Colon (tissue), 2 donors: ENCODE measurements around the gene DRD2.

Experiments
- FAIRE-seq: peaks from 2 replicates; lab custom pipeline; 2012; peaks lifted over from hg19 to GRCh38; lab: Jason Lieb, UNC
- donor health status: control.
- donor health status: control.

DRD2 gene

DNA sequence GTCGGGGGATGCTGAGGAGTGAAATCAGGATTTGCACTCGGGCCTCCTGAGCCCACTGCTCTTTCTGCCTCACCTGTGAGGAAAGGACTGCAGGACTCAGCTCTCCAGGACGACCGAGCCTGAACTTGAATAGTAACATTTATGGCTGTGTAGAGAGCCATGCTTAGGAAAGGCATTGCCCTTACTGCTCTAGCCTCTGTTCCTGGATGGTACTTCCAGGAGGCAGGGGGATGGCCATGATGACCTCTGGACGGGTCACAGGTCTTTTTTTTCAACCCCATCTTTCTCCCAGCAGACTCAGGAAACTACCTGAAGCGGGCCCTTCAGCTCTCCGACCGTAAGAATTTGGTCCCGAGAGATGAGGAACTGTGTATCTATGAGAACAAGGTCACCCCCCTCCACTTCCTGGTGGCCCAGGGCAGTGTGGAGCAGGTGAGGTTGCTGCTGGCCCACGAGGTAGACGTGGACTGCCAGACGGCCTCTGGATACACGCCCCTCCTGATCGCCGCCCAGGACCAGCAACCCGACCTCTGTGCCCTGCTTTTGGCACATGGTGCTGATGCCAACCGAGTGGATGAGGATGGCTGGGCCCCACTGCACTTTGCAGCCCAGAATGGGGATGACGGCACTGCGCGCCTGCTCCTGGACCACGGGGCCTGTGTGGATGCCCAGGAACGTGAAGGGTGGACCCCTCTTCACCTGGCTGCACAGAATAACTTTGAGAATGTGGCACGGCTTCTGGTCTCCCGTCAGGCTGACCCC, 76.3 kb downstream of the DRD2 start:
- FAIRE-seq = no peak

DNA sequence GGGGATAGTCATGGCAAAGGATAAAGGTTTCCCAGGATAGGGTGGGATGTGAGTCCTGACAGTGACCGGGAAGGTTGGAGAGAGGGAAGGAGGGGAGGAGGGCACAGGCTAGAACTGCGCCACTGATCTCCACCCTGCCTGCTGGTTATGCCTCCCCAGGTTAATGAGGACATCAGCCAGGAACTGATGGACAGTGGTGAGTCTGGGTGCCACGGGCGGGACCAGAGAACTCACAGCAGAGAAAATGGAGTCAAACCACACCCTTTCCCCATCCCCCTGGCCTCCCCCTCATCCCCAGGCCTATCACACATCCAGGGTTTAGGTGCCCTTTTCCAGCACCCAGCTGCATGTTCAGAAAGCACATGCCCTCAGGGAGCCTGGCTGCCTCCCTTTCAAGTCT, 77.4 kb downstream of the DRD2 start:
- FAIRE-seq = no peak

DNA sequence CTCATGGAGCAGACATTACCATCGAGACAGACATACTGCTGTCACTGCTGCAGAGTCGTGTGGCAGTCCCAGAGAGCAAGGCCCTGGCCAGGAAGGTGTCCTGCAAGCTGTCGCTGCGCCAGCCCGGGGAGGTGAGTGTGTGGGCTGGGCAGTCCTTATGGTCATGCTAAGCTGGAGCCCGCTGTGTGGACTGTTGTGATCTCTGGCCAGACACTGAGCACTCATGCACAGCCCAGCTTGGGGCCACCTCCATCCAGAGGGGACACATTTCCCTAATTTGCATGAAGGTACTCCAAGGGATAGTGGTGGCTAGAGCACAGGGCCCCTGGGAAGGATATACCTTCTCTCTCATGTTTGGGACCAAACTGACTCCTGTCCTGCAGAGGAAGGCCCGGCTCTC, 78.0 kb downstream of the DRD2 start:
- no peak for FAIRE-seq

DNA sequence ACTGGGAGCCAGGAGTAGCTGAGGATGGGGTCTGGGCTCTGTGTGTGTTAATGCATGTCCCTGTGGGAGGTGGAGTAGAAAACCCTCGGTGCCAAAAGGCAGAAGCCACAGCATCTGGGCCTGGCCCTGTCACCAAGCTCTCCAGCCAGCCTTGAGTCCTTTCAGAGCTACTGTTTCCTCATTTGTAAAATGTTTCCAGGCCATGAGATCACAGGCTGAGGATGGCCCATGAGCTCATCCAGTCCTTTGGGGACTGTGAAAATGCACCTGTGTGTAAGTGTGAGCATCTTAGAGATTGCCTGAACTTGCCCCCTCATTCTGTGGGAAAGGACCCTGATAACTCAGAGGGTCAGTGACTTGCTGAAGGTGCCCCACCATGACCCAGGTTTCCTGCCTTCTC, 78.5 kb downstream of the DRD2 start:
- no peak for FAIRE-seq

DNA sequence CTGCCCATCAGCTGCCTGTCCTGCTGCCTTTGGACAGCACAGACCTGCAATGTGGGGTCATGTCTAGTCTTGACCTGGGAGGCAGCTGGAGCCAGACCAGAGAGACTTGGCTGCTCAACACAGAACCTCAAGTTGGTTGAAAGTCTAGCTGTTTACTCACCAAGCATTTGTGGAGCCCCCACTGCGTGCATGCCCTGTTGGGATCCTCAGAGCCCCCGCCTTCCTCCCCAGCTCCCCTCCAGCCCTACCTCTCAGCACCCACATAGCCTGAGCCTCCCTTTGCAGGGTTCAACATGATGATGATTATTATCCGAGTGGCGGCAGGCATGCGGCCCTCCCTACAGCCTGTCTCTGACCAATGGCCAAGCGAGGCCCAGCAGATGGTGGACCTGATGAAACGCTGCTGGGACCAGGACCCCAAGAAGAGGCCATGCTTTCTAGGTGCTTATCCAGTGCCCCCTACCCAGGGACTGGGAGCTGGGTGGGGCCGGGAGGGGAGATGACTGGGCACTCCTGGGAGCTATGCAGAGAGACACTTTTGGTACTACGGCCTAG, 79.3 kb downstream of the DRD2 start:
- FAIRE-seq = no peak

DNA sequence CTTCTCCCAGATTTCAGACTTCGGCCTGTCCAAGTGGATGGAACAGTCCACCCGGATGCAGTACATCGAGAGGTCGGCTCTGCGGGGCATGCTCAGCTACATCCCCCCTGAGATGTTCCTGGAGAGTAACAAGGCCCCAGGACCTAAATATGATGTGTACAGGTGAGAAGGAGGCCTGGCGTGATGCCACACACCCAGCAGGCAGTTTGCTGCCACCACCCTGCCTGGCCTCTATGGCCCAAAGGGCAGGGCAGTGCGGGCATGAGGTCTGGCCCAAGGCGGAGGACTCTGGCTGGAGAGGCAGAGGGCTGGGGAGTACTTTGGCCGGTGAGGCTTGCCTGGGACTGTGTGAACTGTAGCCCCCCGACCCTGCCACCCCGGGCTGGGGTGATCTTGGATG, 80.3 kb downstream of the DRD2 start:
- FAIRE-seq = no peak

DNA sequence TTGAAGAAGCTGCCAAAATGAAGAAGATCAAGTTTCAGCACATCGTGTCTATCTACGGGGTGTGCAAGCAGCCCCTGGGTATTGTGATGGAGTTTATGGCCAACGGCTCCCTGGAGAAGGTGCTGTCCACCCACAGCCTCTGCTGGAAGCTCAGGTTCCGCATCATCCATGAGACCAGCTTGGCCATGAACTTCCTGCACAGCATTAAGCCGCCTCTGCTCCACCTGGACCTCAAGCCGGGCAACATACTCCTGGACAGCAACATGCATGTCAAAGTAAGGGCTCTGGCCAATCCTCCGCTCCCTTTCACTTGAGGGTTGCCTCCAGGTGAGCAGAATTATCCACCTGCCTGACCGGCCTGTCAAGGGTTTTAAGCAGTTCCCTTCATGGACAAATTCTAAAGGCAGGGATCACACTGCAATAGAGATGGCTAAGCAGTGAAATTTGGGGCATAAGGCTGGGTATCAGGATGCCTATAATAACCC, 81.7 kb downstream of the DRD2 start:
- no peak for FAIRE-seq

DNA sequence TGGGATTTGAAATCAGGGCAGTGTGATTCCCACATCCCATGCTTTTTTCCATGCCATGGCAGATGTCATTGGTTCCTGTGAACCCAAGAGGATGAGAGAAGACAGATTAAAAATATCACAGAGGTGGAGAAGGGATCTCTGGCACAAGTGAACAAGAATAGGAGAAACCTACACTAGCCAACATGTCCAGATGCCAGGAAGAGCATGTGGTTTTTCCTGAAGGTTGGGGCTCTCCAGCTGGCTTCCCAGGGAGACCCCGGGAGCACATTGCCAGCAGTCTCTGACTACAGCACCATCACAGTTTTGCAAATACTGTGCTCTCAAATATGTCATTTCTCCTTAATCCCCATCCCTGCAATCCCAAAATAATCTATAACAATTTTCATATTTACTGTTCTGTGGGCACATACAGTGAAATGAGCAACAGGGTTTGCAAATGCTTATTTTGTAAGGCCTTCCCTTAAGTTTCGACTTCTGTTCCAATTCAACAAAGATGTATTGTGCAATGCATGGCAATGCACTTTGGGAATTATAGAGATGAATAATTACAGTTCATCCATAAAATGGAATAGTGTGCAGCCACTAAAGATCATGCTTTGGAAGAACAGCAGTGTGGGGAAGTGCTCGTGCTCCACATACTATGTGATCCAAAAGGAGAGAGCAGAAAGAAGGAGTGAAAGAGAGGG, 82.8 kb downstream of the DRD2 start:
- no peak for FAIRE-seq

DNA sequence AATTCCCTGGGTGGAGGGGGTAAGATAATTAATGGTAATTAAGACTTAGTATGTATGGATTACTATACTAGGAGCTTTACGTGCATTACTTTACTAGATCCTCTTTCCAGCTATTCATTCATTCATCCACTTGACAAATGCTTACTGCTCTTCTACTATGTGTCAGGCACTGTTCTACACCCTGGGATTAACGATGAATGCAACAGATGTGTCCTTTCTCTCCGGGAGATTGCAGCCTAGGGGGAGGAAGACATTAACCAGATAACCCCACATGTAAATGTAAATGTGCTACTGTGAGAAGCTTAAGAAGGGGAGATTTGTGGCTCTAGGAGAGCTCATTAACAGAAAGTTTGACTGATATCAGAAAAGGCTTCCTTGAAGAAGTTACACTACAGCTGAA, 85.9 kb downstream of the DRD2 start:
- no peak for FAIRE-seq

DNA sequence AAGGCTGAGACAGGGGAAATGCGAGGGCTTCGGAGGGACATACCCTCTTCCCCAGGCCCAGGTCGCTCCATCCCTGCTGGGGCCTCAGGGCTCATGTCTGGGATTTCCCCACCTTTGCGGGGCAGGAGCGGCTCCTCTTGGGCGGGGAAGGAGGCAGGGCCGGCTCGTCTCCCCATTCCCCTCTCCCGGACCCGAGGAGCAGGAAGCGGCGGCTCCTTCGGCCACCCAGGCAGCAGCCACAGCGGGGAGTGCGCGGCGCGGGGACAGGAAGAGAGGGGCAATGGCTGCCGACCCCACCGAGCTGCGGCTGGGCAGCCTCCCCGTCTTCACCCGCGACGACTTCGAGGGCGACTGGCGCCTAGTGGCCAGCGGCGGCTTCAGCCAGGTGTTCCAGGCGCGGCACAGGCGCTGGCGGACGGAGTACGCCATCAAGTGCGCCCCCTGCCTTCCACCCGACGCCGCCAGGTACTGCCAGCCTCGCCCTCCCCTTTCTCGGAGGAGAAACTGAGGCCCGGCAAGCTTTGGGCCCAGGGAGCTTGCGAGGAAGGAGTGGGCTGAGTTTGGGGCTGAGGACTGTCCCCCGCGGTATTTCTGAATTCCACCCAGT, 87.5 kb downstream of the DRD2 start, which contains the start of gene ANKK1:
Gene ANKK1 (plus strand): TSS at position 175 of the 607 bp plus-strand sequence. CDS start 106 bp downstream, at position 281.
- no peak for FAIRE-seq

DNA sequence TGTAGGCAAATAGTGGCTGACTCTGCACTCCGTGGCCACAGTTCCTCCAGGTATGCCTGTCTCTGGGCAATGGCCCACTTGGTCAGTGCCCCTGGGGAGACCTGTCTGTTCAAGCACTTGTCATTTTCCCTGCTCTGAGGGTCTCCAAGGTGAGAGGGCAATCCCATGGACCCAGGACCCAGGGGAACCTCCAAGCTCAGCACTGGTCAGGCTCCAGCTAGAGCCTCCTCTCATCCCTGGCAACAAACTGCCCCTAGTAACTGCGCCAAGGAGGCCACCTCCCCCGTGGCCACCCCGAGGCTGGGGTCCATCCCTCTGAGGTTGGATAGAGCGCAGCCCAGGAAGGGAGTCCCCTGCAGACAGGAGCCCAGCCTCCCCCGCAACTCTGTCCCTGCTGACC, 88.3 kb downstream of the DRD2 start:
- FAIRE-seq = no peak

DNA sequence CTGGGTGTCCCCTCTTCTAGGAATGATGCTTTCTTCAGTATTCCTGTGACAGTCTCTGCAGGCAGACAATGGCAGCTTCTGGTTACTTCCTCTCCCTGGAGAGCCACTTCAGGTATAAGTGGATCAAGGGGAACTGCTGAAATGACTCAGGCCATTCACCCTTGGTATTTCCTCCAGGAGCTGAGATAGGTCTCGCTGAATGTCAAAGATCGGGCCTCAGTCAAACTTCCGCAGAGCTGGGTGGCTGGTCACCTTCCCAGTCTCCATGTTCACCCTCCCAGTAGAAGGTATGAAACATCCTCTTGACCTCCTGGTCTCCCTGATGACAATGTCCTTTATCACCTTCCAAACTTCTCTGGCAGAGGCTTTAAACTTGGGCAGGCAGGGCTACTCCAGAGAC, 89.4 kb downstream of the DRD2 start:
- no peak for FAIRE-seq

DNA sequence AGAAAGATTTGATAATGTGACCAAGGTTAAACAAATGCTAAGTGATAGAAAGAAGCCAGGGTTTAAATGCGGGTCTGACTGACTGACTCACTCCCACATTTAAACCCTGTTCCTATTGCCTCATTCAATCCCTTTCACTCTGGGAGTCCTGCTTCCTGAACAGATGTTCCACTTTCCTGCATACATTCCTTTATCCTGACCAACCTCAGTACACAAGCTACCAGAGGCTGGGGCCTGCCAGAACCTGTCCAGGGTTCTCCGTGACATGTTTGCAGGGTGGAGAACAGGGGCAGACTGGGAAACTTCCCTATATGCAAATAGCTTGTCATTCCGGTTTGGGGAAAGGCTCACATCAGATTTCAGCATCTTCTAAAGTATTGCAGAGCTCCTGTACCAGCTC, 90.6 kb downstream of the DRD2 start:
- FAIRE-seq = no peak

DNA sequence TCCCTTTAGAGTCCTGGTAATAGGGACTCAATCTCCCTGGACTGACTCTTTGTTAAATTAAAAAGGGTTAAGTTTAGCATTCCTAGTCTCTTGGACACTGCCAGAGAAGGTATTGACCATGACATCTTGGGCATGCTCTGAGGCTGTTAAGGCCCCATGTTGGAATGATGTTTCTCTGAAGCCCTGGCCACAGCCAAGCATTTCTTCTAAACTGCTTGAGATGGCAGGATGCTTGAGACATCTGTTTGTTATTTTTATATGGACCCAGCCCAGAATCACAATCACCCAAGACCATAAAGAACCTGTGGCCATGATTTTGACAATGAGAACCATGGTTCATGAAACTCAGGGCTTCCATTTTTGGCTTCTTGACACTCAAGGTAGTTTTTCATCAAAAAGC, 93.1 kb downstream of the DRD2 start:
- no peak for FAIRE-seq

DNA sequence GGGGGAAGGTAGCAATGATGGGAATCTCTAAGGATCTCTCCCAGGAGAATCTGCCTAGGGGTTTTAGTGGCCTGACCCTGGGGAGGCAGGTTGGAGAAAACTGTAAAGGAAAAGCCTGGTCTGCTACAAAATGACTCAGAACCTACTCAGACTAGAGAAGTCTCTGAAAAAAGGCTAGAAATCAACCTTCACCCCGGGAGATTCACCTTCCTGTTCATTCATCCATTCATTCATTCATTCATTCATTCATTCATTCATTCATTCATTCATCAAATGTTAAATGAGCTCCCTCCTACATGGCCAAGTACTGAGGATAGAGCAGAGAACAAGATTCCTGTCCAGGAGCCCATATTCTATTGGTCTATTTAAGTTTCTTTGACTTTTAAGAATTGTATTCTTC, 96.5 kb downstream of the DRD2 start:
- FAIRE-seq = no peak

DNA sequence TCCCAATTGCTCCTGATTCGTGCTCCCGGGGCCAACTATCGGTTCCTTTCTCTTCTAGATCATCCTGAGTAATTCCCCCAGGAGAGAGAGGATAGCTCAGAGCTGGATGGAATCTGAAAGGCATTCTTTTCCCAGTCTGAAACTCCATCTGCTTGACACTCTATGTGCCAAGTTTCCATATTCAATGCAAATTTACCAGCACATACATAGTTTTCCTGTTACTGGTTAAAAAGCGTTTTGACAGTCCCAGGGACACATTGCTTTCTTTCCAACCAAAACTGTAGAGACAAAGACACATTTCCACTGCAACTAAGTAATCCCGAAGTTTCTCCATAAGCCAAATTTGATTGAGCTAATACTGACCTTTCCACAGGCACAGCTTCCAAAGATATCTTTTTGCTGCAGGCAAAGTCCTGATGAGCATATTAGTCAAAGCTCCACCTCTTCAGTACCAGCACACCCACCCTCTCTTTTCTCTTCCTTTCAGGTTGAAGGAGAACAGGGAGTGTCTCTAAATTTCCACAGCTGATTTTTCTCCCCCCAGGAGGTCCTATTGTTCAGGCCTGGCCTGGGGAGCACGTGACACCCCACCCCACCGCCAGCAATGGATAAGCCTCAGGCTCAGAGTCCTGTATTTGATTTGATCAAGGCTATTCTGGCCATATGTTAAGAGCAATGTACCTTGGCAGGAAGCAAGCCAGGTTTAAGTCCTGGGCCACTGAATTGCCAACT, 97.4 kb downstream of the DRD2 start:
- no peak for FAIRE-seq

DNA sequence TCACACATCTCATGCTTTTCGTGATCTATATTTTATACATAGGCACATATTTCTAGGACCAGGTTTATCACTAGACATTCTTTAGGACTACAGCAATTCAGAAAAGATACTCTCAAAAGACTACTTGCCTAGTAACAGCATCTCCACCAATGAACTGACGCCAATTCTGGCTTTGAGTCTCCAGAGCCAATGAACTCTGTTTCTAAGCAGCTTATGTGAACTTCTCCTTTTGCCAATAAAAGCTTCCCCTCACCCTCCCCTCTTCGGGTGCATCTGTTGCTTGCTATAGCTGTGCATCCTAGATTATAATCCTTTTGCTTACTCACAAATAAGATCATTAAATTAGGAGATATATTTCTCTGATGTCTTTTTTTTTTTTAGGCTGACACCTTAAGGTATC, 99.0 kb downstream of the DRD2 start:
- no peak for FAIRE-seq

DNA sequence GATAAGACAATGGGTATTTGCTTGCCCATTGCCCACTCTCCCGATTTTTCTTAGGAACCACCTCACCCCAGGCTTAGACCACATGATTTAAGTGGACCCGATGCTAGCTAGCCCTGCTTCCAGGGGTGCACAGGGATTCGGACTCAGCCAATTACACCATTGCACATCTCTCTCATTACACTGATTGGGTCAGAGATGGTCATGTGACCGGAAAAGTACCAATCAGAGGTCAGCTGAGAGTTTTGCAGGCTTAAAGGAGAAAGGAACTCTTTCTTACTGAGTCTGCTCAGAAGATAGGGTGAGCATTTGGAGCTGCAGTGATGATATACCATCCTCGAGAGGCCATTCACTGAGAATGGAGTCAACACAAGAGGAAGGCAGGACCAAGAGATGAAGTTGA, 99.8 kb downstream of the DRD2 start:
- no peak for FAIRE-seq

DNA sequence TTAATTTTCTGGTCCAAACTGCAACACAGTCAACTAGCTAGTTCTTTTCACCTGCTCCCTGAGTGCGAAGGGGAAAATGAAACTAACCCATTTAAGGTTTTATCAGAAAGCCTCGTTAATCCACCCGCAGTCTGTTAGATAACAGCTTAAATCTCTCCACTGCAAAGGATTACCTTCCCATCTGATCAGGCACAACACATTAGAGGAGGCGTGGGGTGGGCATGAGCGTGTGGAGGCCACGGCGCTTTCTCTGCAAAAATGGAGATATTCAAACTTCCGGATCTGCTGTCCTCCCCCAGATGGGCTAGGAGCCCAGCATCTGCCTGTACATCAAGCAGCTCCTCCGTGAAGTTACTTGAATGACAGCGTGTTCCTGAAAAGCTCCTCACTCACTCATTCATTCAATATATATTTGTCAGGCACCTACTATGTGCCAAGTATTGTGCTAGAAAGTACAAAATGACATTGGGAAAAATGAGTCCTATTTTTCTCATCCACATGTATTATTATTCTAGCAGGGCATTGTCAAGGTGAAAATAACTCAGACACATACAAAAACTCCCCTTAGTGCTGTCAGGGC, 101.1 kb downstream of the DRD2 start:
- no peak for FAIRE-seq

DNA sequence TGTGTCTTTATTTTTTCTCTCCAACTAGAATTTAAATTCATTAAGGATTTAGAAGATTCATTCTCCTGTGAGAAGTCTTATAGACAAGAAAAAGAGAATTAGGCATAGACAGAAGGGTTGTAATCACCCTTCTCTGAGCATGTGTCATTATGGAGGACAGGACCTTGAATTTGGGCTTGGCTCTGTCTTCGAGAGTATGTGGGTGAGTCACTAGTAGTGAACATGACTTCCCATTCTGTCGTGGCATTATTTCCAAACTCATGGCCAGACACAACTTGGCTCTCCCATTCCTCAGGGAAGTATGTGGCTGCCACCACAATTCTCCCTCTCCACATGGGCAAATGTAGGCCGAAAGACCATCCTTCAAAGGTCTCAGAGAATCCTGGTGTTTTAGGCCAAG, 101.9 kb downstream of the DRD2 start:
- FAIRE-seq = no peak

DNA sequence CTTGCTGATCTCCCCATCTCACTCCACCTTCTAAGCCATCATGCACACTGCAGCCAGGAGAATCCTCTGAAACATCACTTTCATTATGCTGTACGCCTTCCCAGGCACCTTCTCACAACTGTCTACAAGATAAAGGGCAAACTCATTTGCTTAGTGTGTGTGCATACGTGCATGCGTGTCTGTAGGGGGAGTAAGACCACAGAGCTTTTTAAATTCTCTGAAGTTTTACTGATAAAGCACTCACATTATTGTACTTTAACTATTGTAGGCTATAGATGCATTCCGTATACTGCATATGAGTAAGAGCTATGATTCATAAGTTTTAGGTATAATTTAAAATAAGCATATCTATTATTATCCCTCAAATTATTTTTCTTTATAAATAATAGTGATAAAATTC, 102.9 kb downstream of the DRD2 start:
- FAIRE-seq = no peak

DNA sequence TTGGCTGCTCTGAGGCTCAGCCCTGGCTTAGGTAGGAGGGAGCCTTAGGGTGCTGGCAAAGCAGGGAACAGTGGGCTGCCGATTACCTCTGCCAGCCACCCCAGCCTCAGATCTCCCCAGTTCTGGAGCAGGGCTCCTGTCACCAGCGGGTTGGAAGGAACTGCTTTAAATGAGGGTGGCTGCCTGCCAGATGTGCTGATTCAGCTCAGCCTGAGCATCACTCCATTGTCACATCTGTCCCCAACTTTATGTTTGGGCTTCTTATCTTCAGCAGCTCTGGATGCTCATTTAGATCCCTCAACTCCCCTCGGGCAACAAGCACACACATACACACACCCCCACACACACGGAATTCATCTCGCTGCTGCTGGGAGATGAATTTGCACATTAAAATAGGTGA, 104.6 kb downstream of the DRD2 start:
- no peak for FAIRE-seq
